Calu3 (cell line): Measurements from ENCODE around the gene BMP7. TPM values are rescaled to one million over a fixed set of nuclear protein-coding genes. Genes with fewer than 3 reads are reported as not detected.

Experiments
- BruUV-seq: library from RNA; stranded (reverse); fragments of 400-500 nt; replicated peaks from 2 replicates; lab custom pipeline; 2021; lab: Mats Ljungman, UMichigan
- CTCF ChIA-PET: fragments of 300-600 bp; sonication (Branson Sonifier 250); formaldehyde crosslinking; loops from one replicate; lab custom pipeline; 2022; ENCODE audit warnings: antibody characterized with exemption; lab: Charles Lee
- DNase-seq: peaks from one replicate; pipeline ENCODE4 v3.0.0; 2022
- H3K27ac Mint-ChIP-seq: one replicate; pipeline ENCODE4 v1.8.0; 2022; ENCODE audit warnings: mixed read lengths; ENCODE audit not compliant: unreplicated experiment
- H3K27me3 Mint-ChIP-seq: one replicate; pipeline ENCODE4 v1.8.0; 2022; ENCODE audit warnings: mixed read lengths; ENCODE audit not compliant: unreplicated experiment
- H3K36me3 Mint-ChIP-seq: one replicate; pipeline ENCODE4 v1.8.0; 2022; ENCODE audit warnings: mild to moderate bottlenecking, moderate library complexity, mixed read lengths; ENCODE audit not compliant: insufficient read depth, unreplicated experiment
- H3K4me1 Mint-ChIP-seq: one replicate; pipeline ENCODE4 v1.8.0; 2022; ENCODE audit warnings: mild to moderate bottlenecking, low read depth, mixed read lengths; ENCODE audit not compliant: unreplicated experiment
- H3K4me3 Mint-ChIP-seq: one replicate; pipeline ENCODE4 v1.8.0; 2022; ENCODE audit warnings: mild to moderate bottlenecking, low read depth, moderate library complexity, mixed read lengths; ENCODE audit not compliant: unreplicated experiment
- H3K9me3 Mint-ChIP-seq: one replicate; pipeline ENCODE4 v1.8.0; 2022; ENCODE audit warnings: low read depth, mixed read lengths; ENCODE audit not compliant: unreplicated experiment
- intact Hi-C: fragments of 100-400 bp; cut with micrococcal nuclease; formaldehyde crosslinking; loops from one replicate; pipeline ENCODE4 v1.10.0; 2022; ENCODE audit not compliant: unreplicated experiment
- total RNA-seq: library from RNA; stranded (reverse); gene quantifications from 2 replicates; pipeline ENCODE4 v1.2.3, GENCODE V29; 2022
- TF ChIP-seq, protein P1 (sequence below): fragments of 200-600 bp; IDR thresholded peaks from one replicate; pipeline ENCODE4 v1.8.0; 2022; ENCODE audit warnings: antibody characterized with exemption; ENCODE audit not compliant: unreplicated experiment

BMP7 gene
- total RNA-seq, 1 experiment from 2014 or later = not detected

GRCh38 chr20:57197352-57198131 lies 68.9 kb downstream of the BMP7 start:
- Mint-ChIP-seq H3K27me3 (peaks cover 95% of the 10 kb centered on the region), H3K36me3 (no peaks in the 10 kb centered on the region), H3K4me3 (no peak overlapping the region), H3K27ac (no peak overlapping the region), H3K9me3 (no peaks in the 10 kb centered on the region), H3K4me1 (no peaks in the 10 kb centered on the region)
- TF ChIP-seq, protein P1, sequence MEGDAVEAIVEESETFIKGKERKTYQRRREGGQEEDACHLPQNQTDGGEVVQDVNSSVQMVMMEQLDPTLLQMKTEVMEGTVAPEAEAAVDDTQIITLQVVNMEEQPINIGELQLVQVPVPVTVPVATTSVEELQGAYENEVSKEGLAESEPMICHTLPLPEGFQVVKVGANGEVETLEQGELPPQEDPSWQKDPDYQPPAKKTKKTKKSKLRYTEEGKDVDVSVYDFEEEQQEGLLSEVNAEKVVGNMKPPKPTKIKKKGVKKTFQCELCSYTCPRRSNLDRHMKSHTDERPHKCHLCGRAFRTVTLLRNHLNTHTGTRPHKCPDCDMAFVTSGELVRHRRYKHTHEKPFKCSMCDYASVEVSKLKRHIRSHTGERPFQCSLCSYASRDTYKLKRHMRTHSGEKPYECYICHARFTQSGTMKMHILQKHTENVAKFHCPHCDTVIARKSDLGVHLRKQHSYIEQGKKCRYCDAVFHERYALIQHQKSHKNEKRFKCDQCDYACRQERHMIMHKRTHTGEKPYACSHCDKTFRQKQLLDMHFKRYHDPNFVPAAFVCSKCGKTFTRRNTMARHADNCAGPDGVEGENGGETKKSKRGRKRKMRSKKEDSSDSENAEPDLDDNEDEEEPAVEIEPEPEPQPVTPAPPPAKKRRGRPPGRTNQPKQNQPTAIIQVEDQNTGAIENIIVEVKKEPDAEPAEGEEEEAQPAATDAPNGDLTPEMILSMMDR = no peak
- no peak for DNase-seq
- CTCF ChIA-PET = interaction anchor here (0.7 to 0.8 kb wide), 2 partner anchors 9 to 33 kb away, joined by 3 to 8 read pairs; no protein-coding TSS in a partner anchor
- BruUV-seq = no TSS peak
- intact Hi-C loops = no loop called here

- H3K9me3 Mint-ChIP-seq = no peaks in the 10 kb centered on the region
- H3K4me1 Mint-ChIP-seq = no peaks in the 10 kb centered on the region
- intact Hi-C loops = no loop called here
- H3K36me3 Mint-ChIP-seq = no peaks in the 10 kb centered on the region
- peaks cover 84% of the 10 kb centered on the region for H3K27me3 Mint-ChIP-seq
- H3K4me3 Mint-ChIP-seq = no peak overlapping the region
- no peak for DNase-seq
- no peak overlapping the region for H3K27ac Mint-ChIP-seq
- BruUV-seq = no TSS peak
- CTCF ChIA-PET = no interaction called here
- TF ChIP-seq, protein P1 = no peak
Observed at GRCh38 chr20:57195469-57196100, 70.9 kb downstream of the BMP7 start.

GRCh38 chr20:57195023-57195422 lies 71.4 kb downstream of the BMP7 start:
- DNase-seq = no peak
- TF ChIP-seq, protein P1 = no peak
- CTCF ChIA-PET = interaction anchor here (0.6 kb wide), 1 partner anchor 93 kb away, joined by 3 read pairs; no protein-coding TSS in a partner anchor
- intact Hi-C loops = no loop called here
- no peaks in the 10 kb centered on the region for H3K4me1 Mint-ChIP-seq
- H3K9me3 Mint-ChIP-seq = no peaks in the 10 kb centered on the region
- H3K27me3 Mint-ChIP-seq = peaks cover 84% of the 10 kb centered on the region
- H3K36me3 Mint-ChIP-seq = no peaks in the 10 kb centered on the region
- H3K27ac Mint-ChIP-seq = no peak overlapping the region
- no peak overlapping the region for H3K4me3 Mint-ChIP-seq
- no TSS peak for BruUV-seq

GRCh38 chr20:57194154-57194553 lies 72.3 kb downstream of the BMP7 start:
- Mint-ChIP-seq H3K4me1 (no peaks in the 10 kb centered on the region), H3K9me3 (no peaks in the 10 kb centered on the region), H3K36me3 (no peaks in the 10 kb centered on the region), H3K27ac (no peak overlapping the region), H3K4me3 (no peak overlapping the region), H3K27me3 (peaks cover 85% of the 10 kb centered on the region)
- no TSS peak for BruUV-seq
- TF ChIP-seq, protein P1 = no peak
- CTCF ChIA-PET = no interaction called here
- no peak for DNase-seq
- intact Hi-C loops = no loop called here
